HG02759 (cell line): ENCODE results near the gene AKAP13.

ENCODE experiments used
- ATAC-seq: cut with Tn5 transposase; IDR thresholded peaks from one replicate; pipeline ENCODE4 v1.9.1; 2021; ENCODE audit warnings: mild to moderate bottlenecking, moderate library complexity; ENCODE audit not compliant: unreplicated experiment

AKAP13 gene

GRCh38 chr15:85749261-85750151 is 369.1 kb downstream of the AKAP13 start:
- no peak for ATAC-seq

- no peak for ATAC-seq
These were observed 370.2 kb downstream of the AKAP13 start for GRCh38 chr15:85750319-85751290.

GRCh38 chr15:85751291-85752123 is 371.1 kb downstream of the AKAP13 start:
- ATAC-seq = no peak

- no peak for ATAC-seq
These were observed 371.7 kb downstream of the AKAP13 start for GRCh38 chr15:85752124-85752475.

- ATAC-seq = no peak
These were observed 372.1 kb downstream of the AKAP13 start for GRCh38 chr15:85752491-85752961.

DNA sequence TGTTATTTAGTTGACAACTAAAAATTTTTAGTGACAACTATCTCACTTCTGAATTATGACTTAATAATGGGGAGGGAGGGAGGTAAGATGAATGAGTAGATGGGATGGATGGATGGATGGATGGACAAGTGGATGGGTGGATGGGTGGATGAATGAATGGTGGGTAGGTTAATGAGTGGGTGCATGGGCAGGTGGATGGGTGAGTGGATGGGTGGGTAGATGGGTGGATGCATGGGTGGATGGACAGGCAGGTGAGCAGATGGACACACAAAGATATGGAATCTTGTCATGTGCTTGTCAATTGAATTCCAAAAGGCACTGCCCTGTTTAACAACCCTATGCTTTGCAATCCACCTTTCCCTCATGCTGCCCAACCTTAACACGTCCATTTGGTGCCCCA is 372.9 kb downstream of the AKAP13 start:
- no peak for ATAC-seq

DNA sequence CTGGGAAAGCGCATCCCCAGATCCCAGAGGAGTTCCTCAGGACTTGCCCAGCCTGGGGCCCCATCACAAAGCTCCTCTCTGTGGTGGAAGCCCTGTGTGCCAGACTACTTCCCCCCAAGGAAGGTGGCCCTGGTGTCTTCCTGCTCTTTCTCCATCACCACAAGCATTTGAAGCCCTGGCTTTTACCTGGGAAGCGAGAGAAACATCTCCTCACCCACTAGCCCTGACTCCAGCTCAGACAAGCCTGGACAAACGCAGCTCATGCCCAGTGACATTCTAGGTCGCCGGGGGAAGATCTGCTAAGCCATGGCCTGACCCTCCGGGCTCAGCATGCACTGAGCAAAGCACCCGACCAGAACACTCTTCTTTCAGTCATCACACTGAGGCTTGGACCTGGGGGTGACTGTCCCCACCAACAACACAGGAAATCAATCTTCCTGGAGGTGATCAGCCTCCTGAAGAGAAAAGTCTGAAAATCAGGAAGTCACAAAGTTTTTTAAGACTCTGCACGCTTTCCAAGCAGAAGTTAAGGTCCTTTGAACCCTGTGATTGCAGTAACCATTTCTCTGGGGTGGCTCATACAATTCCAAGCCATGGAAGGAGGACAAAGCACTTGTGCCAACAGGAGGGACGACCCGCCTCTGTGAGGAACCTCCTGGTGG is 373.5 kb downstream of the AKAP13 start:
- no peak for ATAC-seq

DNA sequence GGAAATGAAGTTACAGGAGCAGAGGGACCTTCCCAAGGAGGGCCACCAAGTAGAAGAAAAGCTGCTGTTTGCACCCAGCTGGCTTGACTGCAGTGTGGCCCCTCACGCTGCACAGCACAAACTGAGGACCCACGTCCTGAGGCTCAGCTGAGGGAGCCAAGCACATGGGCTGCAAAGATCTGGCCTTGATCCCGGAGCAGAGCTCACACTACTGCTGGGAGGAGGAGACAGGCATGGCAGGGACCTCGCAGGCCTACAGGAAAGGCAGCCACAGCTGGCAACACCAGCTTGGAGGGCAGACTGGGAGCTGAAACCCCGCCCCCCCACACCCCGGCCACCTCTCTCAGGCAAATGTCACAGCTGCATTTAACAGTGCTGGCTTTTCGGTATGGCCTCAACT is 374.6 kb downstream of the AKAP13 start:
- no peak for ATAC-seq

DNA sequence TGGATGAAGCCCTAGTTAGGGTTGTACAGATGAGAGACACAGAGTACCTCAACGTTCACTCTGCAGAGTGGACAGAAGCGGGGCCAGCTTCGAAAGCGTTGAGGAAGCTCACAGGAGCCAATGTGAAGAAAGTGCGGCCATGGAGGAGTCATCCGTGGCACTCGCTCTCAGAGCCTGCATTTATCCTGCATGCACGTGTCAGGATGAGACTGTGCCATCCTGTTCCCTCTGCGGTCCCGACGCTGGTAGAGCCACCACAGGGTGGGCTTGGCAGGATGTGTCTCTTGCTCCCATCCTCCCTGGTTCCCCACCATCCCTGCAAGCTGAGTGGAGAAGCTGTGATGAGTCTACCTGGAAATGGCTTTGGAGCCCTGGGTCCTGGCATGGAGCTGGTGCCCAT is 375.1 kb downstream of the AKAP13 start:
- ATAC-seq = no peak

DNA sequence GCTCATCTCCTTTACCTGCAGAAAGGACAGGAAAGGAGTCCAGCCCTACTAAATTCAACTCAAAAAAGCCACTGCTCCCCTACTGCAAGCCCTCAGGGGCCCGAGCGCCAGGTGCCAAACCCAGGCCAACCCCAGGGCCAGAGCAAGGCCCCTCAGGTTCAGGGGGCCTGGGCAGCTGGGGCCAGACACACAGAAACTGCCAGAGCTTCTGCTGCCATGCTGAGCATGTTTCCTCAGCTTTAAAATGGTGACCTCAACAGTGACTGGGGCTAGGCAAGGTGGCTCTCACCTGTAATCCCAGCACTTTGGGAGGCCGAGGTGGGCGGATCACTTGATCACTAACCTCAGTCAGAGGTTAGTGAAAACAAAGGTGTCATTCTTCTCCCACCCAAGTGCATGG is 375.5 kb downstream of the AKAP13 start:
- ATAC-seq = no peak

- ATAC-seq = no peak
These were observed 376.1 kb downstream of the AKAP13 start for GRCh38 chr15:85756411-85757072.

DNA sequence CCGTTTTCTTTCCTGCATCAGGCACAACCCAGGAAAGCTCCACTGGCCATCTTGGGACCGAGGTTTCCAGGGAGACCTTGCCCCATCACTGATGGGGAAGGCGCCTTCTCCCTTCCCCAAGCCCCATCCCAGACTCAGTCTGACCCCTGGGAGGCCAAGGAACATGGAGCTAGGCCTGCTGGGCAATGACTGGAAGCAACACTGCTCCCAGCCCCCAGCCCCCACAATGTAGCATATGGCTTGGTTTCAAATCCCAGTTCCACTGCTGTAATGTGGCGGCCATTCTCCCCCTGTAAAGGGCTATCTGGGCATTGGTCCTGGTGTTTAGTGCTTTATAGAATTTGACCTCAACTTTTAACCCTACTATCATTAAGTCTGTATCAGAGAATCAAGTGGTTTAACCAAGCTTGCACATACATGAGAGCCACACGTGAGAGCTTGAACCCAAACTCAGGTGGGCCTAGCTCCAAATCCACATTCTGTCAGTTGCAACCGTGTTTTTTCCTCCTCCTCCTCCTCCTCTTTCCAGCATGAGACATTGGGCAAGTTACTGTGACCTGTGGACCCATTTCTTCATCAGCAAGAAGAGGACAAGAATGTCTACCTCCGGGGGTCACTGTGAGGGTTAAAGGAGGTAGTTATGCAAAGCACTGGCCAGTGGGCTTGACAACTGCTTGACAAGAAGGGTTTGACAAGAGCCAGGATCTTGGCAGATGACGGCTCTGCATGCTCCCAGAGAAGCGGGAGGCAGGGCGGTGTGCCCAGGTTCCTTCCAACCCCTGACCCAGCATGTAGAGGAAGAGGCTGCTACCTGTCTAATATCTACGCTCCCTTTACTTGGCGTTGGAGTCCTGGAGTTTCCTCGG is 376.9 kb downstream of the AKAP13 start:
- no peak for ATAC-seq

- ATAC-seq = no peak
These were observed 377.7 kb downstream of the AKAP13 start for GRCh38 chr15:85757939-85758654.

DNA sequence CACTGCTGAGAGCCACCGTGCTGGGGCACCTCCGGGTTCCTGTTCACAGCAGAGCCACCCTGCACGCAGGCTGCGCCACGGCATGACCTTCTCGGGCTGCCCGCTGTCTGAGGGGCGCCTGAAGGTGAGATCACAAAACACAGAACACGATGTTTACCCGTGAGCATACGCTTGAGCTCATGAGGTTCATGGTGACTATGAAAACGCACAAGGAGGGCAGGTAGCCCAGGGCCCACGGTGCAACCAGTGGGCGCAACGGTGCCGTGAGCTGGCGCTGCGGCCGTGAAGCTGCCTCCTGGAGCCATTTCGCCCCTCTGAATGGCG is 378.2 kb downstream of the AKAP13 start:
- ATAC-seq = no peak

DNA sequence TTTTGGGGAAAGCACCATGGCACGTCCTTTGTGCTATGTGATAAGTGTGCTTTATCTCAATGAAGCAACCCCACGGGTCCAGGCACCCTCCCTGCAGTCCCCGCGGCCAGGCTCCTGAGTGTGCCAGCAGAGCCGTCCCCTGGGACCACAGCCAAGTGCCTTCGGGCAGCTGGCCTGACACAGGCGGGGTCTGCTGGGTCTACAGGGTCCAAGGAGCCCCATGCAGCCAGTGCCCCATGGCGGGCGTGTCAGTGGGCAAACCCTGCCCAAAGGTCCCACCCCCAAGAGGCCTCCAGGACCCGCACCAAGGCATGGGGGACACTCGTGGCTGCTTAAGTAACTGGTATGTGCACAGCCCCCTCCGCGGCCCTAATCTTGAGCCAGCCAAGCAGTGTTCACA is 379.0 kb downstream of the AKAP13 start:
- ATAC-seq = no peak

GRCh38 chr15:85760049-85760448 is 379.6 kb downstream of the AKAP13 start:
- no peak for ATAC-seq

DNA sequence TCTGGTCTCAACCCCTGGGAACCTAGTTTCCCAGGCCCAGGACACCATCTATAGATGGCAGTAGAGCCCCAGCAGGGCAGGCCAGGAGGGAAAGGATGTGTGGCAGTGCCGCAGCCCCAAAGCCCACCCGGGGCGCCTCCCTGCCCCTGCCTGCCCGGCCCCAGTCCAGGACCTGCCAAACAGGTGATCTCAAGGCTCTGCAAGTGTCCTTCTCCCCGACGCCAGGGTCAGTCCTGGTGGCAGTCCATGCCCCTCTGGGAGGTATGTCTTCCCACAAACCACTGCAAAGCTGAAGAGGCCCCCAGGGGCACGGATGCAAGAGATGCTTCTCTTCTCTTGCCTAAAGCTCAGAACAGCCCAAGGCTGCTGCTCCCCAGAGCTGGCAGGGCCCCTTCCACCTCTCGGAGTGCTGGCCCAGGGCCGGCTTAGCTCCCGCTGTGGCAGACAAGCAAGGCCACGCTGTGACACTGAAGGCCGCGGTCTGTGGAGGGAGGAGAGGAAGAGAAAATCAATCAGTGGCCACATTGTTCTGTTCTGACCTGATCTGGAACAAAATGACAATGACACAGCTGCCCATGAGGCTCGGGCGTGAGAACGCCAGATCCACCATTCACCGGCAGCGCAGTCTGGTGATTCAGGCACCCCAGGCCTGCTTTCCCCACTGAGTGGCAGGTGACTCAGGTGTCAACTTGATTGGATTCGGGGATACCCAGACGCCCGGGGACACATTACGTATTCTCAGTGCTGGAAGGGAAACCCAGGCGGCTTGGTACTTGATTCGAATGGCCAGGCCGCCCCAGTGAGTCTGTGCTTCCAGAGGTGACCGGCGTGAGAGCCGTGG is 380.3 kb downstream of the AKAP13 start:
- ATAC-seq = no peak
